Measurements from ENCODE around the gene NPHS1.

The NPHS1 gene

GRCh38 chr19:35787227-35787799 lies 65.0 kb downstream of the NPHS1 start:
- no peak for DNase-seq (ENCODE audit: low read depth)

- DNase-seq (ENCODE audit: low read depth), result no peak
These were observed 65.8 kb downstream of the NPHS1 start for GRCh38 chr19:35786299-35787160.

- DNase-seq (ENCODE audit: low read depth), result no peak
These were observed 67.0 kb downstream of the NPHS1 start for GRCh38 chr19:35785339-35785627.

- no peak for DNase-seq (ENCODE audit: low read depth)
These were observed 67.6 kb downstream of the NPHS1 start for GRCh38 chr19:35784503-35785338.

GRCh38 chr19:35783469-35784434 lies 68.6 kb downstream of the NPHS1 start:
- no peak for DNase-seq (ENCODE audit: low read depth)

- DNase-seq (ENCODE audit: low read depth), result no peak
These were observed 69.7 kb downstream of the NPHS1 start for GRCh38 chr19:35782589-35782988.

GRCh38 chr19:35781650-35782049 lies 70.7 kb downstream of the NPHS1 start:
- DNase-seq (ENCODE audit: low read depth), result no peak

- DNase-seq (ENCODE audit: low read depth), result no peak
These were observed 71.6 kb downstream of the NPHS1 start for GRCh38 chr19:35780717-35781116.

GRCh38 chr19:35780058-35780457 lies 72.2 kb downstream of the NPHS1 start:
- no peak for DNase-seq (ENCODE audit: low read depth)

- no peak for DNase-seq (ENCODE audit: low read depth)
These were observed 73.3 kb downstream of the NPHS1 start for GRCh38 chr19:35779033-35779432.

GRCh38 chr19:35777961-35778360 lies 74.3 kb downstream of the NPHS1 start:
- DNase-seq (ENCODE audit: low read depth), result no peak

GRCh38 chr19:35777086-35777841 lies 75.0 kb downstream of the NPHS1 start:
- no peak for DNase-seq (ENCODE audit: low read depth)

GRCh38 chr19:35776102-35776788 lies 76.1 kb downstream of the NPHS1 start:
- no peak for DNase-seq (ENCODE audit: low read depth)

Measured in T follicular helper cell (primary cell).